Small intestine (tissue), 7 donors: Measurements from ENCODE around the gene TMEM175. TPM values are rescaled to one million over a fixed set of nuclear protein-coding genes. Genes with fewer than 3 reads are reported as not detected.

ENCODE experiments used
- DNase-seq, 2 donors: peaks; one replicate each; pipeline versions ENCODE4 v3.0.0 to v3.0.0-alpha.2; 2013
- FAIRE-seq: peaks from 2 replicates; lab custom pipeline; 2012; peaks lifted over from hg19 to GRCh38; lab: Jason Lieb, UNC
- H3K27ac ChIP-seq, 3 donors: one replicate each; pipeline ENCODE4 v1.5.1; 2013; ENCODE audit warnings: low read length in 2 of 3, mild to moderate bottlenecking in 2 of 3, control low read depth in 1 of 3, inconsistent platforms in 1 of 3, low read depth in 1 of 3, moderate library complexity in 1 of 3
- H3K27me3 ChIP-seq, 3 donors: one replicate each; pipeline ENCODE4 v1.6.1; 2013; ENCODE audit warnings: low read length in 3 of 3, inconsistent platforms in 1 of 3; ENCODE audit not compliant: control insufficient read depth in 3 of 3, insufficient read depth in 3 of 3
- H3K36me3 ChIP-seq, 3 donors: one replicate each; pipeline ENCODE4 v1.6.1; 2013; ENCODE audit warnings: low read length in 3 of 3, inconsistent platforms in 1 of 3, low read depth in 1 of 3, mild to moderate bottlenecking in 1 of 3, moderate library complexity in 1 of 3; ENCODE audit not compliant: control insufficient read depth in 3 of 3, insufficient read depth in 2 of 3
- H3K4me1 ChIP-seq, 3 donors: one replicate each; pipeline ENCODE4 v1.6.1; 2013; ENCODE audit warnings: low read length in 2 of 3, inconsistent platforms in 1 of 3, low read depth in 1 of 3, mild to moderate bottlenecking in 1 of 3, moderate library complexity in 1 of 3; ENCODE audit not compliant: control insufficient read depth in 3 of 3, insufficient read depth in 2 of 3
- H3K4me3 ChIP-seq, 3 donors: one replicate each; pipeline ENCODE4 v1.5.1; 2013; ENCODE audit warnings: low read length in 3 of 3, control low read depth in 1 of 3, inconsistent platforms in 1 of 3, low read depth in 1 of 3, mild to moderate bottlenecking in 1 of 3, moderate library complexity in 1 of 3
- H3K9me3 ChIP-seq, 2 donors: one replicate each; pipeline ENCODE4 v1.6.1; 2013; ENCODE audit warnings: low read depth in 1 of 2, low read length in 1 of 2; ENCODE audit not compliant: control insufficient read depth in 2 of 2, insufficient read depth in 1 of 2
- WGBS, 3 donors: extraction: QIAGEN DNeasy Blood & Tissue Kit; methylation state at CpG; one replicate each; pipeline ENCODE4 v1.1.7; 2013; 5-methylcytosine and 5-hydroxymethylcytosine counted together
- polyA plus RNA-seq, 4 donors: library from polyadenylated mRNA; stranded (reverse) in 3 of 4; unstranded in 1 of 4; fragments of 200-250 nt in 3 of 4; fragments of 120-200 nt in 1 of 4; gene quantifications; one replicate each; pipeline versions ENCODE4 v1.2.1 to v1.2.3, GENCODE V29; 2013
- donor health status: healthy with polysubstance abuse.
- donor health status: control.
- donor health status: control.
- donor health status: Bipolar disorder and iron deficiency.
- donor health status: healthy.

Gene TMEM175
- polyA plus RNA-seq, 4 donors, result 23.1 to 29.5 (median 24.3) TPM

- WGBS, 3 donors, result 90 to 94% (median 92%) methylated on average over 24 to 28 of the region's 28 CpGs
- no peak for DNase-seq
- no peak for FAIRE-seq
These were observed 30.9 kb upstream of the TMEM175 start for GRCh38 chr4:901192-901910.

GRCh38 chr4:903066-904046, 28.9 kb upstream of the TMEM175 start:
- Histone ChIP-seq H3K4me3 (no peak overlapping the region), H3K27ac (no peak overlapping the region), H3K9me3 (peaks cover 0 to 8% of the 10 kb centered on the region in 2 donors), H3K36me3 (peaks cover 13 to 90% (median 20%) of the 10 kb centered on the region in 3 donors), H3K4me1 (no peaks in the 10 kb centered on the region), H3K27me3 (no peaks in the 10 kb centered on the region)
- no peak for FAIRE-seq
- WGBS, 3 donors, result 91 to 95% (median 94%) methylated on average over 39 to 42 of the region's 42 CpGs
- DNase-seq, result no peak

More at GRCh38 chr4:901192-901910, 30.9 kb upstream of the TMEM175 start:
- peaks cover 10 to 89% (median 20%) of the 10 kb centered on the region in 3 donors for H3K36me3 ChIP-seq
- no peak overlapping the region for H3K27ac ChIP-seq
- H3K4me1 ChIP-seq, result no peaks in the 10 kb centered on the region
- H3K9me3 ChIP-seq, result peaks cover 0 to 8% of the 10 kb centered on the region in 2 donors
- no peaks in the 10 kb centered on the region for H3K27me3 ChIP-seq
- no peak overlapping the region for H3K4me3 ChIP-seq

GRCh38 chr4:905485-906338, 26.5 kb upstream of the TMEM175 start:
- Histone ChIP-seq H3K27ac (no peak overlapping the region), H3K4me3 (no peak overlapping the region), H3K4me1 (no peaks in the 10 kb centered on the region), H3K36me3 (peaks cover 12 to 88% (median 29%) of the 10 kb centered on the region in 3 donors), H3K27me3 (no peaks in the 10 kb centered on the region), H3K9me3 (peaks cover 0 to 8% of the 10 kb centered on the region in 2 donors)
- FAIRE-seq (no peak), DNase-seq (no peak)
- 94 to 97% (median 96%) methylated on average over 49 of the region's 49 CpGs for WGBS, 3 donors

GRCh38 chr4:906339-907102, 25.7 kb upstream of the TMEM175 start:
- Histone ChIP-seq H3K9me3 (peaks cover 0 to 8% of the 10 kb centered on the region in 2 donors), H3K4me3 (no peak overlapping the region), H3K27ac (no peak overlapping the region), H3K27me3 (no peaks in the 10 kb centered on the region), H3K4me1 (no peaks in the 10 kb centered on the region), H3K36me3 (peaks cover 15 to 88% (median 30%) of the 10 kb centered on the region in 3 donors)
- DNase-seq (no peak), FAIRE-seq (no peak)
- WGBS, 3 donors, result 97 to 98% (median 97%) methylated on average over 20 of the region's 20 CpGs

GRCh38 chr4:907103-907400, 25.2 kb upstream of the TMEM175 start:
- H3K36me3 ChIP-seq, result peaks cover 16 to 90% (median 33%) of the 10 kb centered on the region in 3 donors
- DNase-seq (no peak), FAIRE-seq (no peak)
- no peaks in the 10 kb centered on the region for H3K27me3 ChIP-seq
- no peaks in the 10 kb centered on the region for H3K4me1 ChIP-seq
- 93 to 99% (median 97%) methylated on average over 7 of the region's 7 CpGs for WGBS, 3 donors
- H3K4me3 ChIP-seq, result no peak overlapping the region
- no peak overlapping the region for H3K27ac ChIP-seq
- peaks cover 0 to 8% of the 10 kb centered on the region in 2 donors for H3K9me3 ChIP-seq

GRCh38 chr4:907691-908425, 24.4 kb upstream of the TMEM175 start:
- H3K36me3 ChIP-seq, result peaks cover 16 to 91% (median 30%) of the 10 kb centered on the region in 3 donors
- FAIRE-seq, result no peak

GRCh38 chr4:909131-909571, 23.1 kb upstream of the TMEM175 start:
- 95 to 97% (median 96%) methylated on average over 26 of the region's 26 CpGs for WGBS, 3 donors
- FAIRE-seq, result no peak
- H3K4me3 ChIP-seq, result no peak overlapping the region
- H3K9me3 ChIP-seq, result peaks cover 0 to 8% of the 10 kb centered on the region in 2 donors
- DNase-seq, result no peak
- no peaks in the 10 kb centered on the region for H3K27me3 ChIP-seq
- no peak overlapping the region for H3K27ac ChIP-seq
- peaks cover 16 to 84% (median 27%) of the 10 kb centered on the region in 3 donors for H3K36me3 ChIP-seq
- H3K4me1 ChIP-seq, result no peaks in the 10 kb centered on the region

More at GRCh38 chr4:907691-908425, 24.4 kb upstream of the TMEM175 start:
- Histone ChIP-seq H3K27me3 (no peaks in the 10 kb centered on the region), H3K9me3 (peaks cover 0 to 8% of the 10 kb centered on the region in 2 donors), H3K4me1 (no peaks in the 10 kb centered on the region), H3K27ac (no peak overlapping the region), H3K4me3 (no peak overlapping the region)
- WGBS, 3 donors, result 81 to 93% (median 88%) methylated on average over 35 of the region's 35 CpGs
- DNase-seq, result no peak
